Measurements from ENCODE around the gene SETD7. TPM values are rescaled to one million over a fixed set of nuclear protein-coding genes. Genes with fewer than 3 reads are reported as not detected.

SETD7 gene
- total RNA-seq, 2 donors from 2014 or later, result 51.8 to 69.5 TPM

DNA sequence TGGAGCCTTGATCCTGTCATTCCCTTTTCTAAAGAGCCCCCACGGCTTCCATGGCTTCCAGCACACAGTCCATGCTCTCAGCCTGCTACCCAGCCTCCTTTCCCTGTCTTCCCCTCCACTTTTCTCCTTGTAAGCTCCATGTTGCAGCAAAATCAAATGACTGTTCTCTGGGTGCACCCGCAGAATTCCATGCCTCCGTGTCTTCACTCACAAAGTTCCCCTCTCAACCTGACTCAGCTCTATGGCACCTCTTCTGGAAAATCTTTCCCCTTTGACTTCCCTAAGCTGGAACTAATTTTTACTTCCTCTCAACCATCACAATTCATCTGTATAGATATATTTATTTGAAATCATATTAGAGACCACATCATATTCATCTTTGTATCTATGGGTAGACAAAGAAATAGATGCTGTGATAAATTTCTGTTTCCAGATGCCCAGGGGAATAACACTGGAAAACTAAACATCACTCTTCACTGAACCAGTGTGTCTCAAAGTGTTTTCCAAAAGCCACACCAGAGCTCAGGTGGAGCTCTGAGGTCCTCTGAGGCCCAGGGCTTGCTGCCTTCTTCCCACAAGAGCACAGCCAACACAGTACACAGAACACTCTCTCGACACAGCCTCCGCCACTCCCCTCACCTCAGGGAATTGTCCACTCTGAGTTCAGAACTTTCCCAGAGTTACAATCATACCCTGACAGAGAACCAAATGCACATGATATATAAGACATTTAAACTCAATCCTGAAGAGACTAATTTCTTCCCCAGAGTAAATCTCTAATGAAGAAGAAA is 3.3 kb downstream of the SETD7 start:
- DNase-seq (ENCODE audit: low spot score), result no peak
- H3K4me3 ChIP-seq, result peak overlapping the region in 1 of 2 donors; percentile 13
- H3K27me3 ChIP-seq, result no peaks in the 10 kb centered on the region
- TF ChIP-seq, protein P1, sequence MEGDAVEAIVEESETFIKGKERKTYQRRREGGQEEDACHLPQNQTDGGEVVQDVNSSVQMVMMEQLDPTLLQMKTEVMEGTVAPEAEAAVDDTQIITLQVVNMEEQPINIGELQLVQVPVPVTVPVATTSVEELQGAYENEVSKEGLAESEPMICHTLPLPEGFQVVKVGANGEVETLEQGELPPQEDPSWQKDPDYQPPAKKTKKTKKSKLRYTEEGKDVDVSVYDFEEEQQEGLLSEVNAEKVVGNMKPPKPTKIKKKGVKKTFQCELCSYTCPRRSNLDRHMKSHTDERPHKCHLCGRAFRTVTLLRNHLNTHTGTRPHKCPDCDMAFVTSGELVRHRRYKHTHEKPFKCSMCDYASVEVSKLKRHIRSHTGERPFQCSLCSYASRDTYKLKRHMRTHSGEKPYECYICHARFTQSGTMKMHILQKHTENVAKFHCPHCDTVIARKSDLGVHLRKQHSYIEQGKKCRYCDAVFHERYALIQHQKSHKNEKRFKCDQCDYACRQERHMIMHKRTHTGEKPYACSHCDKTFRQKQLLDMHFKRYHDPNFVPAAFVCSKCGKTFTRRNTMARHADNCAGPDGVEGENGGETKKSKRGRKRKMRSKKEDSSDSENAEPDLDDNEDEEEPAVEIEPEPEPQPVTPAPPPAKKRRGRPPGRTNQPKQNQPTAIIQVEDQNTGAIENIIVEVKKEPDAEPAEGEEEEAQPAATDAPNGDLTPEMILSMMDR (IDR thresholded peaks at IDR 0.05), result no peak
- no peaks in the 10 kb centered on the region for H3K9me3 ChIP-seq
- H3K27ac ChIP-seq, result peak overlapping the region; percentile 94 to 98
- no peaks in the 10 kb centered on the region for H3K36me3 ChIP-seq
- peaks cover 0 to 64% of the 10 kb centered on the region in 2 donors for H3K4me1 ChIP-seq

DNA sequence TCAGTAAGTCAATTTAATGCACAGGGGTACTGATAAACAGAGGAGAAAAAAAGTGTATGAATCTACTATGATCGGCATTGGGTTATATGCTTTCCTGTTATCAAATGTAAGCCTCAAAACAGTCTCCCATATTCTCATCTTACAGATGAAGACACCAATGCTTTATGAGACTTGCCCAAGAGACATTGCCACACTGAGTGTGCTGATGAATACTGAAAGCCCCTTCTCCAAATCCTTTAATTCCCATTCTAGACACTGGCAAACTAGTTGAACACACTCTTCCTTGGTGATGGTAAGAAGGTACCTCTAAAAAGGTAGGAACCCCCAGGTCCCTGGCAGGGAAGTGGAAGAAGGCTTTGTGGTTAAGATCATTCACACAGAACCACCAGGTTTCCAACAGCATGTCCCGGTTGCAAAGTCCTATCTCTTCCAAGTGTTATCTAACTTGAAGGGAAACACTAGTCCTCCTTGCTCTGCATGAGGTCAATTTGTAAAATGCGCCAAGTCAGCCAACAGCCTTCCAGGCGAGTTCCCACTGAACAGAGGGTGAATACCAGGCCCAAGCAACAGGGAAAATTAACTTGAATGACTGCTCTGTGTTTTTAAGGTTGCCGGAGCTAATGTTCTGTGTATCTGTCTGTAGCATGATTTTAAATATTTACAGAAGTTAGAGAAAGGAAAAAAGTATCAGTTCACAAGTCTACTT is 5.1 kb downstream of the SETD7 start:
- Histone ChIP-seq H3K27ac (peak overlapping the region; percentile 40 to 94), H3K9me3 (no peaks in the 10 kb centered on the region), H3K4me3 (no peak overlapping the region), H3K4me1 (peaks cover 0 to 55% of the 10 kb centered on the region in 2 donors), H3K36me3 (peaks cover 13% of the 10 kb centered on the region), H3K27me3 (no peaks in the 10 kb centered on the region)
- TF ChIP-seq, protein P1 (IDR thresholded peaks at IDR 0.05), result no peak
- peak; percentile 74 for DNase-seq (ENCODE audit: low spot score)

DNA sequence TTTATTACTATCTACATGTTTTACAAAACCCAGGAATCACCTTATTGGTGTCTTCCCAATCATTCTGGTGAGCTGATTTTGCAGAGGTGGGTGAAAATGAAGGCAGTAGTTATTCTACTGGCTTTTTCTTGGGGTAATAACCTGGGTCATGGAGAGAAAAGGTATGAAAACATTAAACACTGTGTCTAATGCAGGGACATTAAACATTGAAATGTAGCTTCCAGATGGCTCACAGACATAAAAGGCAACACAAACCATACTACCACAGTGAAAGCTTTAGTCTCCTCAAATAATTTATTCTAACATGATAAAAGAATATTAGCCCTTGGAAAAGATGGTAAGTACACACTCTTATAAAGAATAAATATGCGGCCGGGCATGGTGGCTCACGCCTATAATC is 8.0 kb downstream of the SETD7 start:
- TF ChIP-seq, protein P1 (IDR thresholded peaks at IDR 0.05), result no peak
- Histone ChIP-seq H3K4me3 (no peak overlapping the region), H3K9me3 (no peaks in the 10 kb centered on the region), H3K27me3 (no peaks in the 10 kb centered on the region), H3K36me3 (peaks cover 35% of the 10 kb centered on the region), H3K27ac (no peak overlapping the region), H3K4me1 (peaks cover 0 to 40% of the 10 kb centered on the region in 2 donors)
- DNase-seq (ENCODE audit: low spot score), result no peak

DNA sequence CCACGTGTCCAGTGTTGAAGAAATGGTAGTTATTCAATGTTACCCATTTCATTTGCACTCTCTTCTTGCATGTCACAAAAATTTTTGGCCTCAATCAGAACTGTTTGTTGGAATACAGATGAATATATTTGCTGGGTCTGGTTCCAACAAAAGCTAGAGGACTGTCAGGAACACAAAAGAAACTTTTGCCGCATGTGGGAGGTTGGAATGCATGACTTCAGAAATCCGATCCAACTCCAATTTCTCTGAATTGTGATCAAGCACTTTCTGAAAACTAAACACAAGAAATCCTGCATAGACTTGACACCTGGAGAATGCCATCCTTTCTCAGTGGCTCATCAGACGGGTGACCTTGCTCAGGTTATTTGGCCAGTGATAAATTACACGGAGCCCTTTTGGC is 15.4 kb downstream of the SETD7 start:
- no peaks in the 10 kb centered on the region for H3K4me1 ChIP-seq
- H3K27ac ChIP-seq, result no peak overlapping the region
- no peak for DNase-seq (ENCODE audit: low spot score)
- H3K36me3 ChIP-seq, result peaks cover 25% of the 10 kb centered on the region
- TF ChIP-seq, protein P1 (IDR thresholded peaks at IDR 0.05), result no peak
- H3K9me3 ChIP-seq, result no peaks in the 10 kb centered on the region
- no peaks in the 10 kb centered on the region for H3K27me3 ChIP-seq
- no peak overlapping the region for H3K4me3 ChIP-seq

DNA sequence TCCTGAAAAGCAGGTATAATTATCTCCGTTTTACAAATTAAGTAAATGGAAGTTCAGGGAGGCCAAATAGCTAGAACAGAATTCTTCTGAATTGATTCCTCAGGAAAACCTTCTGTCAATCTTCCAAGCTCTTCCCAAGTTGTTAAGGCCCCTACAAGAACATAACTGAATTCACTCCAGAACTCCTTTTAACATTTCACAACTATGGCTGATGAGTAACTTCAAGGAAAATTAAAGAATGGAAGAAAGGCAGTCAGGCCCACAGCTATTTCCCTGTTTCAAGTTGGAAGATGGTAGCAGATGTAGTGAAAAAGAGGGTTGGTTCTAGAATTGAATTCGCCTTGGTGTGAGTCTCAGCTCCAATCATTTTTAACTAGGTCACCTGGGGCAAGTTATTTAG is 15.9 kb downstream of the SETD7 start:
- Histone ChIP-seq H3K4me1 (no peaks in the 10 kb centered on the region), H3K36me3 (peaks cover 20% of the 10 kb centered on the region), H3K27me3 (no peaks in the 10 kb centered on the region), H3K9me3 (no peaks in the 10 kb centered on the region), H3K27ac (no peak overlapping the region), H3K4me3 (no peak overlapping the region)
- no peak for DNase-seq (ENCODE audit: low spot score)
- TF ChIP-seq, protein P1 (IDR thresholded peaks at IDR 0.05), result no peak
